ENCODE results near the gene RPRML. TPM values are rescaled to one million over a fixed set of nuclear protein-coding genes. Genes with fewer than 3 reads are reported as not detected.

The RPRML gene
- total and polyA plus RNA-seq, 8 donors, result not detected

DNA sequence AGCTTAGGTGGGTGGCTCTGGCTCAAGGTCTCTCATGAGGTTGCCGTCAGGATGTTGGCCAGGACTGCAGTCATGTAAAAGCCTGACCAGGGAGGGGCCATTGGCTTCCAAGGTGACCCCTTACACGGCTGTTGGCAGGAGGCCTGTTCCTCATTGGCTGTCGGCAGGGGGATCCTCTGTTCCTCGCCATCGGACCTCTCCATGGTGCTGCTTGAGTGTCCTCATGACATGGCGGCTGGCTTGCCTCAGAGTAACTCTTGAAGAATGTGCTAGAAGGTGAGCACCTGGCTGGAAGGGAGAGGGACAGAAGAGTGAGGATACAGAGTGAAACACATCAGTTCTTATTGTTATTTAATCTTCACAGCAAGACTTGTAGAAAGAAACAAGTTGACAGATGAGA, 4.7 kb upstream of the RPRML start:
- intact Hi-C loops (cut with DNase I), result no loop called here
- no peaks in the 10 kb centered on the region for H3K9me3 ChIP-seq
- peaks cover 5 to 8% of the 10 kb centered on the region in 2 donors for H3K4me1 ChIP-seq
- TF ChIP-seq CTCF (IDR thresholded peaks at IDR 0.05), result no peak
- DNase-seq (no peak), ATAC-seq (no peak)
- no peak overlapping the region for H3K27ac ChIP-seq
- H3K4me3 ChIP-seq, result no peak overlapping the region
- H3K36me3 ChIP-seq, result no peaks in the 10 kb centered on the region
- H3K27me3 ChIP-seq, result peaks cover 12 to 42% of the 10 kb centered on the region in 2 donors

- no peak for ATAC-seq
- DNase-seq, result no peak
- intact Hi-C loops (cut with DNase I), result no loop called here
- Histone ChIP-seq H3K27me3 (peaks cover 24 to 54% of the 10 kb centered on the region in 2 donors), H3K27ac (no peak overlapping the region), H3K4me1 (peaks cover 12 to 15% of the 10 kb centered on the region in 2 donors), H3K9me3 (no peaks in the 10 kb centered on the region), H3K36me3 (no peaks in the 10 kb centered on the region), H3K4me3 (no peak overlapping the region)
- no peak for TF ChIP-seq CTCF (IDR thresholded peaks at IDR 0.05)
These were observed 3.5 kb upstream of the RPRML start for GRCh38 chr17:46982577-46982976.

GRCh38 chr17:46978489-46979146, 435 bp downstream of the RPRML start:
- no peak overlapping the region for H3K27ac ChIP-seq
- no peak for TF ChIP-seq CTCF (IDR thresholded peaks at IDR 0.05)
- peaks cover 36 to 75% of the 10 kb centered on the region in 2 donors for H3K27me3 ChIP-seq
- DNase-seq (no peak), ATAC-seq (peak; percentile 23)
- H3K9me3 ChIP-seq, result no peaks in the 10 kb centered on the region
- intact Hi-C loops (cut with DNase I), result no loop called here
- H3K36me3 ChIP-seq, result no peaks in the 10 kb centered on the region
- H3K4me3 ChIP-seq, result peak overlapping the region; percentile 30 to 45
- peaks cover 12 to 15% of the 10 kb centered on the region in 2 donors for H3K4me1 ChIP-seq

DNA sequence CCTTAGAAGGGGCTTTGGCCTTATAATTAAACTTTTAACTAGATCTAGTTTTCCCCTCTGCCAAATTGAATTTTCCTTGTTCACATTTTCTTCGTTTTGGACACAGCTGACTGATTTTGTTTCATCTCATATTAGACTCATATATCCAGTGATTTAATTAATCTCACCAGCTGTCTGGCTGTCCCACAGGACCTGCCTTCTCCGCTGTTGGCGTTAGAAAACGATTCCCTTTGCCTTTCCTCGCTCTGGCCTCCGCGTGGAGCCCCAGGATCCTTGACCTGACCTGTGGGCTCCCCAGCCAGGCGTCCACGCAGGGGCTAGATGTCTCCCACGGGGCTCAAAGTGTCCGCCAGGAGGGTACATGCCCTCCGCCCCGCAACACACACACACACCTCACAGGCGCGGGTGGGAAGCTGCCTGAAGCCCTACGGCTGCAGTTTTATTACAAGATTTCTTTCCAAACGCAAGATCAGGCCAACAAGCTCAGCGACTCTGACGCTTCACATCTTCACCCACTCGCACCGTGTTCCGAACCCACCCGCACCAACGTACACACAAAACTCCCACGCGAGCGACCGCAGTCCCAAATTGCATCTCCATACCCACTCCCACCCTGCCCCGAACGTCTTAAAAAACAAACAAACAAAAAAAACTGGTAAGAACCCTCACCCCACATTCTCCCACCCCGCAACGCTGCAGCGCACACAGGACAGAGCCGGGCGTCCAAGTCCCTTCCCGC, 1.1 kb downstream of the RPRML start:
- H3K9me3 ChIP-seq, result no peaks in the 10 kb centered on the region
- TF ChIP-seq CTCF (IDR thresholded peaks at IDR 0.05), result no peak
- H3K27me3 ChIP-seq, result peaks cover 36 to 74% of the 10 kb centered on the region in 2 donors
- no peaks in the 10 kb centered on the region for H3K36me3 ChIP-seq
- no peak for ATAC-seq
- intact Hi-C loops (cut with DNase I), result no loop called here
- H3K27ac ChIP-seq, result no peak overlapping the region
- peak overlapping the region in 1 of 2 donors; percentile 45 for H3K4me3 ChIP-seq
- H3K4me1 ChIP-seq, result peaks cover 12 to 15% of the 10 kb centered on the region in 2 donors
- DNase-seq, result no peak

GRCh38 chr17:46977348-46977747, 1.7 kb downstream of the RPRML start:
- Histone ChIP-seq H3K27ac (no peak overlapping the region), H3K36me3 (no peaks in the 10 kb centered on the region), H3K27me3 (peaks cover 36 to 68% of the 10 kb centered on the region in 2 donors), H3K9me3 (no peaks in the 10 kb centered on the region), H3K4me3 (no peak overlapping the region), H3K4me1 (peaks cover 12 to 15% of the 10 kb centered on the region in 2 donors)
- intact Hi-C loops (cut with DNase I), result no loop called here
- ATAC-seq (peak; percentile 39), DNase-seq (peak in 1 of 4 donors; percentile 32)
- no peak for TF ChIP-seq CTCF (IDR thresholded peaks at IDR 0.05)

Data from left lung (tissue), 10 donors.